Astrocyte of the cerebellum (primary cell): ENCODE measurements around the gene TKTL1.

Experiments used
- DNase-seq: peaks from one replicate; pipeline ENCODE4 v3.0.0-alpha.2; 2011; ENCODE audit warnings: low read depth
- H3K4me3 ChIP-seq: 2 replicates; pipeline ENCODE4 v1.5.1; 2011; ENCODE audit warnings: mild to moderate bottlenecking, low read depth, low read length, moderate library complexity
- in situ Hi-C: cut with HindIII; loops from 2 replicates; pipeline ENCODE4 v1.10.0; 2017; ENCODE audit warnings: low sequenced_read_pairs
- TF ChIP-seq, protein P1 (sequence below): IDR thresholded peaks from 2 replicates; pipeline ENCODE4 v1.5.1; 2012; ENCODE audit warnings: low read length, low read depth, moderate library complexity, mild to moderate bottlenecking; ENCODE audit errors: missing control alignments

The TKTL1 gene

GRCh38 chrX:154349359-154349935 lies 53.9 kb downstream of the TKTL1 start:
- DNase-seq: no peak
- no peak overlapping the region for H3K4me3 ChIP-seq
- TF ChIP-seq, protein P1, sequence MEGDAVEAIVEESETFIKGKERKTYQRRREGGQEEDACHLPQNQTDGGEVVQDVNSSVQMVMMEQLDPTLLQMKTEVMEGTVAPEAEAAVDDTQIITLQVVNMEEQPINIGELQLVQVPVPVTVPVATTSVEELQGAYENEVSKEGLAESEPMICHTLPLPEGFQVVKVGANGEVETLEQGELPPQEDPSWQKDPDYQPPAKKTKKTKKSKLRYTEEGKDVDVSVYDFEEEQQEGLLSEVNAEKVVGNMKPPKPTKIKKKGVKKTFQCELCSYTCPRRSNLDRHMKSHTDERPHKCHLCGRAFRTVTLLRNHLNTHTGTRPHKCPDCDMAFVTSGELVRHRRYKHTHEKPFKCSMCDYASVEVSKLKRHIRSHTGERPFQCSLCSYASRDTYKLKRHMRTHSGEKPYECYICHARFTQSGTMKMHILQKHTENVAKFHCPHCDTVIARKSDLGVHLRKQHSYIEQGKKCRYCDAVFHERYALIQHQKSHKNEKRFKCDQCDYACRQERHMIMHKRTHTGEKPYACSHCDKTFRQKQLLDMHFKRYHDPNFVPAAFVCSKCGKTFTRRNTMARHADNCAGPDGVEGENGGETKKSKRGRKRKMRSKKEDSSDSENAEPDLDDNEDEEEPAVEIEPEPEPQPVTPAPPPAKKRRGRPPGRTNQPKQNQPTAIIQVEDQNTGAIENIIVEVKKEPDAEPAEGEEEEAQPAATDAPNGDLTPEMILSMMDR: no peak
- in situ Hi-C loops: no loop called here

- TF ChIP-seq, protein P1: no peak
- H3K4me3 ChIP-seq: no peak overlapping the region
- DNase-seq: no peak
- in situ Hi-C loops: no loop called here
Measured at GRCh38 chrX:154349979-154350378, 54.4 kb downstream of the TKTL1 start.

- TF ChIP-seq, protein P1: no peak
- in situ Hi-C loops: no loop called here
- DNase-seq: no peak
- H3K4me3 ChIP-seq: no peak overlapping the region
Measured at GRCh38 chrX:154350429-154351182, 55.0 kb downstream of the TKTL1 start.

GRCh38 chrX:154351183-154352011 lies 55.8 kb downstream of the TKTL1 start:
- no peak for DNase-seq
- TF ChIP-seq, protein P1: no peak

DNA sequence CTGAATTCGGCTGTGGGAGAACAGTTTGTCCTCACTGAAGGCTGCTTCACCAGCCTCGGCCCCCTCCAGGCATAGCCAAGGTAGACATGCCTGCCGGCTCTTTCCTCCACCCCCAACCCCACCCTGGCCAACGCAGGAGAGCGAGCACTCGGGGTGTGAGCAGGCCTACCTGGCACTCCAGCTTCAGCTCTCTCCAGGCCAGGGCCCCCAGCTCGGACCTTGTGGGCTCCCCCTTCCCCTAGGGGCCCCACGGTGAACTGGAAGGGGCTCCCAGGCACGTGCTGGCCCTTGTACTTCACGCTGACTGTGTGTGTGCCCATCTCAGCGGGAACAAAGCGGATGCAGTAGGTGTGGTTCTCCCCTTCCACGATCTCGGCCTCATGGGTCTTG lies 56.4 kb downstream of the TKTL1 start:
- TF ChIP-seq, protein P1: no peak
- in situ Hi-C loops: no loop called here
- DNase-seq: no peak
- no peak overlapping the region for H3K4me3 ChIP-seq

More at GRCh38 chrX:154351183-154352011, 55.8 kb downstream of the TKTL1 start:
- in situ Hi-C loops: no loop called here
- no peak overlapping the region for H3K4me3 ChIP-seq

DNA sequence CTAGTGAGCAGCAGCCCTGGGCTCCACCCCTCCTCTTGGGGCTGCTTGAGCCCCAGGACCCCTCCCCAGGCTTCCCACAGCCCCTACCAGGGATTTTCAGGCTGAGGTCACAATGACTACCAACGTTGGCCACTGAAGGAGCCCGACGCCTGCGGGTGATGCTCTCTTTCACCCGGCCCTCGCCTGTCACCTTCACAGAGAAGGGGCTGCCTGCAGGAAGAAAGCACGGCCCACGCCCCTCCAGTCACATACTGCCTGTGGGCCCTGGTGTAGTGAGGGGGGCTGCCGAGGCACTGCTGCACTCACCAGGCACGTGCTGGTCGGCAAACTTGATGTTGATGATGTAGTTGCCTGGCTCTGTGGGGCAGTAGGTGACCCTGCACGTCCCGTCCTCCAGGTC lies 56.9 kb downstream of the TKTL1 start:
- H3K4me3 ChIP-seq: no peak overlapping the region
- TF ChIP-seq, protein P1: no peak
- DNase-seq: no peak
- in situ Hi-C loops: no loop called here
